Activated CD8-positive, alpha-beta T cell treated with anti-CD3 and anti-CD28 coated beads for 36 hours (primary cell): ENCODE results near the gene ABI1. TPM values are rescaled to one million over a fixed set of nuclear protein-coding genes. Genes with fewer than 3 reads are reported as not detected.

Experiments used
- ATAC-seq: fragments of 200-7000 bp; cut with Tn5 transposase; one replicate; pipeline ENCODE4 v1.10.0; 2021; ENCODE audit warnings: mild to moderate bottlenecking, moderate library complexity
- CTCF ChIA-PET: fragments of 350-600 bp; sonication (Branson Sonifier 250); formaldehyde crosslinking; loops from one replicate; lab custom pipeline; 2021; ENCODE audit warnings: antibody characterized with exemption; lab: Charles Lee
- POLR2A ChIA-PET: fragments of 350-600 bp; sonication (Branson Sonifier 250); formaldehyde crosslinking; loops from one replicate; lab custom pipeline; 2021; ENCODE audit warnings: antibody characterized with exemption; lab: Charles Lee
- DNase-seq: peaks from one replicate; pipeline ENCODE4 v3.0.0-alpha.2; 2020
- H3K27ac Mint-ChIP-seq: one replicate; pipeline ENCODE4 v1.8.0; 2021; ENCODE audit warnings: mild to moderate bottlenecking, mixed read lengths
- H3K27me3 Mint-ChIP-seq: one replicate; pipeline ENCODE4 v1.8.0; 2021; ENCODE audit warnings: mixed read lengths
- H3K36me3 Mint-ChIP-seq: one replicate; pipeline ENCODE4 v1.8.0; 2021; ENCODE audit warnings: low read depth, mixed read lengths
- H3K4me1 Mint-ChIP-seq: one replicate; pipeline ENCODE4 v1.8.0; 2021; ENCODE audit warnings: low read depth, mixed read lengths
- H3K4me3 Mint-ChIP-seq: one replicate; pipeline ENCODE4 v1.8.0; 2021; ENCODE audit warnings: mild to moderate bottlenecking, moderate library complexity, mixed read lengths
- H3K9me3 Mint-ChIP-seq: one replicate; pipeline ENCODE4 v1.8.0; 2021; ENCODE audit warnings: mixed read lengths
- CTCF ChIP-seq: fragments of 200-600 bp; IDR thresholded peaks from one replicate; pipeline ENCODE4 v1.8.0; 2022; ENCODE audit warnings: antibody characterized with exemption, mild to moderate bottlenecking
- intact Hi-C: fragments of 100-400 bp; cut with micrococcal nuclease; formaldehyde crosslinking; loops from one replicate; pipeline ENCODE4 v1.10.0; 2022
- total RNA-seq, 2 experiments: library from RNA; stranded (reverse); gene quantifications; one replicate each; pipeline ENCODE4 v1.2.3, GENCODE V29; 2021

The ABI1 gene
- total RNA-seq, 2 experiments from 2014 or later = 32.4 to 37.2 TPM

- intact Hi-C loops = loop anchor here (5.0 to 10.0 kb wide), 2 partner anchors 60 to 118 kb away; no protein-coding TSS in a partner anchor
- no peak for ATAC-seq
- Mint-ChIP-seq H3K4me1 (peaks cover 54% of the 10 kb centered on the region), H3K36me3 (peaks cover 16% of the 10 kb centered on the region), H3K4me3 (no peak overlapping the region), H3K27ac (no peak overlapping the region), H3K9me3 (peaks cover 3% of the 10 kb centered on the region), H3K27me3 (no peaks in the 10 kb centered on the region)
- CTCF ChIA-PET = no interaction called here
- POLR2A ChIA-PET = no interaction called here
- no peak for DNase-seq
- no peak for TF ChIP-seq CTCF
Observed at GRCh38 chr10:26855186-26855585, 5.6 kb downstream of the ABI1 start.

GRCh38 chr10:26854524-26854923 is 6.2 kb downstream of the ABI1 start:
- H3K36me3 Mint-ChIP-seq = peaks cover 16% of the 10 kb centered on the region
- ChIA-PET CTCF (no interaction called here), POLR2A (no interaction called here)
- H3K27ac Mint-ChIP-seq = no peak overlapping the region
- intact Hi-C loops = loop anchor here (10.0 kb wide), 1 partner anchor 60 kb away; no protein-coding TSS in a partner anchor
- peaks cover 59% of the 10 kb centered on the region for H3K4me1 Mint-ChIP-seq
- DNase-seq = no peak
- no peak overlapping the region for H3K4me3 Mint-ChIP-seq
- ATAC-seq = no peak
- H3K9me3 Mint-ChIP-seq = peaks cover 3% of the 10 kb centered on the region
- no peak for TF ChIP-seq CTCF
- no peaks in the 10 kb centered on the region for H3K27me3 Mint-ChIP-seq

- intact Hi-C loops = no loop called here
Observed at GRCh38 chr10:26844396-26844975, 16.3 kb downstream of the ABI1 start.

DNA sequence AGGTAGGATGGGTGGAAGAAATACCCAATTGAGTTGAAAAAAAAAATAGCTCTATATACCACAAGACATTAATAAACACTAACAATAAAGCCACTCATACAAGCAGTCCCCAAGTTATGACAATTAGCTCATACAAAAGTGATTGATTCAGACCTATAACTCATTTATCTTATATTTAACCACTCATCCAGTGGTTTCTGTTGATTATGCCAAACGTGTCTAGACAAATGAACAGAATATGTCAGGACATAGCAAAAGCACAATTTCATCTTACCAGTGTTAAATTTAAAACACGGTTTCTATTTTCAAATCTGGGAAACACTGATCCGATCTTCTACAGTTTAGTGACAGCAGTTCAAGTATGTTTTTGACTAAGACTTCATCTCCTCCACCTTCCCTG is 17.0 kb downstream of the ABI1 start:
- peaks cover 62% of the 10 kb centered on the region for H3K4me1 Mint-ChIP-seq
- DNase-seq (no peak), ATAC-seq (no peak)
- no peak overlapping the region for H3K27ac Mint-ChIP-seq
- intact Hi-C loops = no loop called here
- H3K4me3 Mint-ChIP-seq = no peak overlapping the region
- ChIA-PET POLR2A (interaction anchor here (0.9 to 1.1 kb wide), 2 partner anchors 13 to 46 kb away, joined by 3 to 6 read pairs; no protein-coding TSS in a partner anchor), CTCF (interaction anchor here (0.9 to 1.6 kb wide), 2 partner anchors 37 to 118 kb away, joined by 3 to 6 read pairs; no protein-coding TSS in a partner anchor)
- peaks cover 8% of the 10 kb centered on the region for H3K36me3 Mint-ChIP-seq
- no peak for TF ChIP-seq CTCF
- no peaks in the 10 kb centered on the region for H3K9me3 Mint-ChIP-seq
- no peaks in the 10 kb centered on the region for H3K27me3 Mint-ChIP-seq

More at GRCh38 chr10:26844396-26844975, 16.3 kb downstream of the ABI1 start:
- ATAC-seq (no peak), DNase-seq (no peak)
- POLR2A ChIA-PET = interaction anchor here (1.1 to 1.2 kb wide), 2 partner anchors 14 to 16 kb away, joined by 6 read pairs; partner anchors contain the start of gene ABI1
- no peaks in the 10 kb centered on the region for H3K27me3 Mint-ChIP-seq
- H3K36me3 Mint-ChIP-seq = peaks cover 8% of the 10 kb centered on the region
- no peaks in the 10 kb centered on the region for H3K9me3 Mint-ChIP-seq
- no peak for TF ChIP-seq CTCF
- H3K27ac Mint-ChIP-seq = peak overlapping the region; percentile 27
- peaks cover 61% of the 10 kb centered on the region for H3K4me1 Mint-ChIP-seq
- CTCF ChIA-PET = interaction anchor here (0.9 to 1.6 kb wide), 4 partner anchors 12 to 118 kb away, joined by 3 to 6 read pairs (median 4); no protein-coding TSS in a partner anchor
- no peak overlapping the region for H3K4me3 Mint-ChIP-seq

- Mint-ChIP-seq H3K36me3 (peaks cover 10% of the 10 kb centered on the region), H3K4me3 (no peak overlapping the region), H3K9me3 (no peaks in the 10 kb centered on the region), H3K27me3 (no peaks in the 10 kb centered on the region), H3K27ac (peak overlapping the region; percentile 47), H3K4me1 (peaks cover 70% of the 10 kb centered on the region)
- no peak for TF ChIP-seq CTCF
- intact Hi-C loops = no loop called here
- ChIA-PET CTCF (interaction anchor here (0.9 to 1.5 kb wide), 2 partner anchors 9 to 16 kb away, joined by 3 read pairs; no protein-coding TSS in a partner anchor), POLR2A (no interaction called here)
- ATAC-seq (peak; percentile 43), DNase-seq (peak; percentile 28)
Observed at GRCh38 chr10:26841733-26842317, 18.9 kb downstream of the ABI1 start.
